Keratinocyte (primary cell): ENCODE results near the gene MDGA2. TPM values are rescaled to one million over a fixed set of nuclear protein-coding genes. Genes with fewer than 3 reads are reported as not detected.

ENCODE experiments used
- DNase-seq: peaks from one replicate; pipeline ENCODE4 v3.0.0-alpha.2; 2011; ENCODE audit warnings: low read depth, missing footprints, low spot score
- FAIRE-seq: peaks from 2 replicates; lab custom pipeline; 2011; peaks lifted over from hg19 to GRCh38; lab: Jason Lieb, UNC
- H2AFZ ChIP-seq: 2 replicates; pipeline ENCODE4 v1.6.0; 2012; ENCODE audit warnings: low read length, control low read depth, inconsistent platforms; ENCODE audit not compliant: control insufficient read depth
- H3K27ac ChIP-seq: 2 replicates; pipeline ENCODE4 v1.5.1; 2011; ENCODE audit warnings: low read length; ENCODE audit not compliant: control insufficient read depth, insufficient read depth
- H3K27me3 ChIP-seq: 3 replicates; pipeline ENCODE4 v1.6.0; 2011; ENCODE audit warnings: low read length; ENCODE audit not compliant: control insufficient read depth, insufficient read depth; ENCODE audit errors: extremely low read depth
- H3K36me3 ChIP-seq, 2 experiments: 2 replicates in 1 of 2; 3 replicates in 1 of 2; pipeline ENCODE4 v1.5.1; 2011; ENCODE audit warnings: low read length in 2 of 2, mild to moderate bottlenecking in 1 of 2; ENCODE audit not compliant: control insufficient read depth in 2 of 2, insufficient read depth in 2 of 2; ENCODE audit errors: extremely low read depth in 1 of 2
- H3K4me1 ChIP-seq: 3 replicates; pipeline ENCODE4 v1.5.1; 2011; ENCODE audit warnings: low read length; ENCODE audit not compliant: control insufficient read depth, insufficient read depth; ENCODE audit errors: extremely low read depth
- H3K4me2 ChIP-seq: 3 replicates; pipeline ENCODE4 v1.6.0; 2011; ENCODE audit warnings: low read depth, low read length; ENCODE audit not compliant: control insufficient read depth, insufficient read depth; ENCODE audit errors: extremely low read depth
- H3K4me3 ChIP-seq, 3 experiments: fragments of 200-600 bp in 1 of 3; sonication (generic) in 1 of 3; 2 replicates in 2 of 3; 3 replicates in 1 of 3; pipeline ENCODE4 v1.5.1; 2011 to 2016; ENCODE audit warnings: low read length in 3 of 3, mild to moderate bottlenecking in 3 of 3, control low read depth in 2 of 3, inconsistent platforms in 1 of 3, low read depth in 1 of 3, mixed read lengths in 1 of 3, mixed run types in 1 of 3, moderate library complexity in 1 of 3; ENCODE audit not compliant: control insufficient read depth in 2 of 3, insufficient read depth in 2 of 3; ENCODE audit errors: extremely low read depth in 1 of 3
- H3K79me2 ChIP-seq: 2 replicates; pipeline ENCODE4 v1.6.0; 2012; ENCODE audit warnings: low read length; ENCODE audit not compliant: control insufficient read depth, insufficient read depth
- H3K9ac ChIP-seq: 3 replicates; pipeline ENCODE4 v1.6.0; 2011; ENCODE audit warnings: low read length; ENCODE audit not compliant: control insufficient read depth, insufficient read depth; ENCODE audit errors: extremely low read depth
- H3K9me1 ChIP-seq: 3 replicates; pipeline ENCODE4 v1.6.0; 2011; ENCODE audit warnings: low read length; ENCODE audit not compliant: control insufficient read depth, insufficient read depth; ENCODE audit errors: extremely low read depth
- H3K9me3 ChIP-seq: 2 replicates; pipeline ENCODE4 v1.5.1; 2012; ENCODE audit warnings: low read depth, low read length; ENCODE audit not compliant: control insufficient read depth
- H4K20me1 ChIP-seq: 3 replicates; pipeline ENCODE4 v1.6.0; 2011; ENCODE audit warnings: low read length; ENCODE audit not compliant: control insufficient read depth, insufficient read depth; ENCODE audit errors: extremely low read depth
- CTCF ChIP-seq, 3 experiments: IDR thresholded peaks in 1 of 3; conservative IDR thresholded peaks in 1 of 3; optimal IDR thresholded peaks in 1 of 3; 2 replicates in 2 of 3; 3 replicates in 1 of 3; pipeline versions ENCODE3 to v1.5.1; 2011; ENCODE audit warnings: low read length in 3 of 3, mild to moderate bottlenecking in 3 of 3, moderate library complexity in 2 of 3, control low read depth in 1 of 3, inconsistent platforms in 1 of 3; ENCODE audit not compliant: insufficient read depth in 2 of 3; ENCODE audit errors: extremely low read depth in 1 of 3
- EZH2 ChIP-seq: IDR thresholded peaks from one replicate; pipeline ENCODE4 v1.6.1; 2012; ENCODE audit warnings: inconsistent platforms, mild to moderate bottlenecking, low read length, moderate library complexity
- dilution Hi-C: fragments of 300-500 bp; cut with MboI; formaldehyde crosslinking; loops from one replicate; pipeline ENCODE4 v1.7.0; 2020; ENCODE audit warnings: low sequenced_read_pairs; ENCODE audit not compliant: extremely low pct_ligation_motif_present
- polyA plus RNA-seq, 5 experiments: library from polyadenylated mRNA; depleted of rRNA in 3 of 5; stranded (reverse) in 3 of 5; stranded (forward) in 1 of 5; unstranded in 1 of 5; fragments of >200 nt; gene quantifications; 1 replicate in 1 of 5; 2 replicates in 3 of 5; 3 replicates in 1 of 5; pipeline versions ENCODE4 v1.2.1 to v1.2.3, GENCODE V29; 2011 to 2012; ENCODE audit warnings: missing spikeins in 2 of 5, low read depth in 1 of 5, low replicate concordance in 1 of 5

MDGA2 gene
- polyA plus RNA-seq, 1 donor (not counting 4 experiments of a cell fraction or from before 2014, with no cell fraction given) = not detected

- Histone ChIP-seq H3K4me3 (no peak overlapping the region), H3K27ac (no peak overlapping the region), H3K4me1 (no peaks in the 10 kb centered on the region), H3K9me1 (no peaks in the 10 kb centered on the region), H4K20me1 (no peaks in the 10 kb centered on the region), H3K79me2 (no peaks in the 10 kb centered on the region), H3K9ac (no peak overlapping the region), H3K36me3 (no peaks in the 10 kb centered on the region), H3K4me2 (no peak overlapping the region), H2AFZ (no peak overlapping the region), H3K9me3 (no peaks in the 10 kb centered on the region), H3K27me3 (no peaks in the 10 kb centered on the region)
- TF ChIP-seq EZH2 (no peak), CTCF (optimal IDR thresholded peaks at IDR 0.05 in 1 of 3, IDR thresholded peaks at IDR 0.05 in 1 of 3, conservative IDR thresholded peaks at IDR 0.05 in 1 of 3; ENCODE audit: extremely low read depth in 1 of 3, insufficient read depth in 2 of 3, low read length in 3 of 3) (no peak)
- dilution Hi-C loops = no loop called here
- DNase-seq (no peak), FAIRE-seq (no peak)
These were observed 855.1 kb downstream of the MDGA2 start for GRCh38 chr14:46820291-46820690.

- no peak overlapping the region for H3K4me2 ChIP-seq
- no peaks in the 10 kb centered on the region for H3K36me3 ChIP-seq
- no peak overlapping the region for H3K9ac ChIP-seq
- DNase-seq (no peak), FAIRE-seq (no peak)
- dilution Hi-C loops = no loop called here
- H2AFZ ChIP-seq = no peak overlapping the region
- no peaks in the 10 kb centered on the region for H4K20me1 ChIP-seq
- no peaks in the 10 kb centered on the region for H3K79me2 ChIP-seq
- H3K27ac ChIP-seq = no peak overlapping the region
- H3K4me3 ChIP-seq = no peak overlapping the region
- H3K4me1 ChIP-seq = no peaks in the 10 kb centered on the region
- no peaks in the 10 kb centered on the region for H3K9me1 ChIP-seq
- no peak for TF ChIP-seq CTCF (optimal IDR thresholded peaks at IDR 0.05 in 1 of 3, IDR thresholded peaks at IDR 0.05 in 1 of 3, conservative IDR thresholded peaks at IDR 0.05 in 1 of 3; ENCODE audit: extremely low read depth in 1 of 3, insufficient read depth in 2 of 3, low read length in 3 of 3)
- TF ChIP-seq EZH2 = no peak
- H3K27me3 ChIP-seq = no peaks in the 10 kb centered on the region
- H3K9me3 ChIP-seq = no peaks in the 10 kb centered on the region
These were observed 856.3 kb downstream of the MDGA2 start for GRCh38 chr14:46819117-46819516.
